K562 (cell line): ENCODE data around the gene ITSN1. TPM values are rescaled to one million over a fixed set of nuclear protein-coding genes. Genes with fewer than 3 reads are reported as not detected.
A peak's percentile ranks its signal among the peaks of the same experiment; 100 is the strongest.

ENCODE experiments used
- ATAC-seq: fragments of 200-7000 bp; cut with Tn5 transposase; 3 replicates; pipeline ENCODE4 v1.9.1; 2020; ENCODE audit warnings: moderate library complexity
- BruUV-seq: library from RNA; stranded (reverse); fragments of 400-500 nt; replicated peaks from 2 replicates; lab custom pipeline; 2021; lab: Mats Ljungman, UMichigan
- CTCF ChIA-PET: fragments of 300-600 bp; formaldehyde crosslinking; extraction: SDS; loops from one replicate; lab custom pipeline; 2021; ENCODE audit warnings: low intra/inter-chr PET ratio; lab: Yijun Ruan, JAX
- POLR2A ChIA-PET: fragments of 300-600, 350-650 bp; sonication (Branson Sonifier 250); formaldehyde crosslinking; extraction: SDS; loops from one replicate; lab custom pipeline; 2021; ENCODE audit warnings: antibody characterized with exemption, inconsistent platforms; lab: Yijun Ruan, JAX
- DNase-seq, 4 experiments: peaks; one replicate each; pipeline versions ENCODE4 v3.0.0 to v3.0.0-alpha.2; 2011 to 2018; ENCODE audit warnings: low spot score in 3 of 4, mixed read lengths in 3 of 4; ENCODE audit errors: extremely low read depth in 1 of 4
- FAIRE-seq: peaks from 2 replicates; lab custom pipeline; 2011; peaks lifted over from hg19 to GRCh38; lab: Jason Lieb, UNC
- H2AFZ ChIP-seq: 2 replicates; pipeline ENCODE4 v1.6.0; 2011; ENCODE audit warnings: low read depth, low read length, control low read depth, inconsistent platforms
- H3K27ac ChIP-seq: fragments of 200-600 bp; 3 replicates; pipeline ENCODE4 v1.8.0; 2011; ENCODE audit warnings: low read depth, mild to moderate bottlenecking, control low read depth, inconsistent platforms, low read length, moderate library complexity, mixed read lengths; ENCODE audit errors: extremely low read depth
- H3K27me3 ChIP-seq, 2 experiments: fragments of 300-600 bp in 1 of 2; 2 replicates in 1 of 2; 3 replicates in 1 of 2; pipeline versions ENCODE4 v1.6.0 to v1.8.0; 2011; ENCODE audit warnings: inconsistent platforms in 2 of 2, low read length in 2 of 2, mild to moderate bottlenecking in 1 of 2, mixed read lengths in 1 of 2, moderate library complexity in 1 of 2; ENCODE audit not compliant: control insufficient read depth in 2 of 2, insufficient read depth in 2 of 2
- H3K36me3 ChIP-seq: fragments of 300-600 bp; 3 replicates; pipeline ENCODE4 v1.8.0; 2011; ENCODE audit warnings: mild to moderate bottlenecking, low read length, inconsistent platforms; ENCODE audit not compliant: control insufficient read depth, insufficient read depth
- H3K4me1 ChIP-seq, 2 experiments: fragments of 200-600 bp in 1 of 2; replicated peaks in 1 of 2; 2 replicates in 1 of 2; 3 replicates in 1 of 2; pipeline versions ENCODE4 v1.5.1 to v1.8.0; 2011; ENCODE audit warnings: inconsistent platforms in 2 of 2, low read length in 2 of 2, mild to moderate bottlenecking in 1 of 2, mixed read lengths in 1 of 2, moderate library complexity in 1 of 2; ENCODE audit not compliant: control insufficient read depth in 2 of 2, insufficient read depth in 2 of 2
- H3K4me2 ChIP-seq: 2 replicates; pipeline ENCODE4 v1.6.1; 2011; ENCODE audit warnings: low read length, control low read depth, inconsistent platforms, mixed read lengths; ENCODE audit not compliant: insufficient read depth
- H3K4me3 ChIP-seq: fragments of 200-600 bp; sonication (generic), shearing (Covaris generic); 2 replicates; pipeline ENCODE4 v1.5.1; 2016; ENCODE audit warnings: control low read depth, inconsistent platforms
- H3K79me2 ChIP-seq: fragments of 200-600 bp; 3 replicates; pipeline ENCODE4 v1.8.0; 2011; ENCODE audit warnings: low read length, inconsistent platforms; ENCODE audit not compliant: control insufficient read depth, insufficient read depth
- H3K9ac ChIP-seq, 2 experiments: 2 replicates each; pipeline versions ENCODE4 v1.6.0 to v1.6.1; 2011; ENCODE audit warnings: low read depth in 2 of 2, low read length in 2 of 2, control low read depth in 1 of 2, inconsistent platforms in 1 of 2, mild to moderate bottlenecking in 1 of 2, mixed read lengths in 1 of 2; ENCODE audit not compliant: insufficient read depth in 1 of 2
- H3K9me1 ChIP-seq: one replicate; pipeline ENCODE4 v1.6.0; 2011; ENCODE audit warnings: inconsistent platforms, mild to moderate bottlenecking, low read length, moderate library complexity; ENCODE audit not compliant: control insufficient read depth, insufficient read depth
- H3K9me3 ChIP-seq: replicated peaks from 2 replicates; pipeline ENCODE4 v1.5.1; 2011; ENCODE audit warnings: low read depth, low read length, inconsistent platforms; ENCODE audit not compliant: control insufficient read depth, insufficient read depth
- H4K20me1 ChIP-seq: replicated peaks from 2 replicates; pipeline ENCODE4 v1.6.1; 2011; ENCODE audit warnings: low read length, inconsistent platforms, mixed read lengths; ENCODE audit not compliant: control insufficient read depth, insufficient read depth
- DNMT1 ChIP-seq: fragments of 450-650 bp; IDR thresholded peaks from 2 replicates; pipeline ENCODE4 v1.6.1; 2016; ENCODE audit warnings: antibody characterized with exemption, mild to moderate bottlenecking
- HNRNPH1 ChIP-seq: fragments of 200-400 bp; formaldehyde crosslinking; optimal IDR thresholded peaks from 2 replicates; pipeline ENCODE3; 2017; ENCODE audit warnings: low read depth, mild to moderate bottlenecking, low read length, moderate library complexity
- KLF1 ChIP-seq: fragments of 450-650 bp; IDR thresholded peaks from 2 replicates; pipeline ENCODE4 v1.6.1; 2016; ENCODE audit warnings: missing genetic modification characterization, missing compliant biosample characterization
- NR3C1 ChIP-seq: sonication (generic); formaldehyde crosslinking; IDR thresholded peaks from 2 replicates; pipeline ENCODE4 v1.8.1; 2022; ENCODE audit warnings: missing genetic modification reagents
- RBM17 ChIP-seq: fragments of 200-400 bp; formaldehyde crosslinking; IDR thresholded peaks from 2 replicates; pipeline ENCODE4 v1.6.1; 2017; ENCODE audit warnings: low read depth, mild to moderate bottlenecking, low read length, borderline replicate concordance
- RBM25 ChIP-seq: fragments of 200-400 bp; formaldehyde crosslinking; IDR thresholded peaks from 2 replicates; pipeline ENCODE4 v1.6.1; 2018; ENCODE audit warnings: low read length, low read depth, moderate library complexity; ENCODE audit not compliant: severe bottlenecking
- SAFB2 ChIP-seq: fragments of 200-400 bp; formaldehyde crosslinking; IDR thresholded peaks from 2 replicates; pipeline ENCODE4 v1.6.1; 2018; ENCODE audit warnings: borderline replicate concordance, low read length, low read depth, moderate library complexity; ENCODE audit not compliant: severe bottlenecking
- SIN3B ChIP-seq: fragments of 450-650 bp; IDR thresholded peaks from 2 replicates; pipeline ENCODE4 v1.6.1; 2017; ENCODE audit warnings: low read depth, mild to moderate bottlenecking, moderate library complexity
- XRCC3 ChIP-seq: fragments of 450-650 bp; IDR thresholded peaks from 2 replicates; pipeline ENCODE4 v1.6.1; 2017; ENCODE audit warnings: mild to moderate bottlenecking, moderate library complexity
- ZNF583 ChIP-seq: fragments of 250-450 bp; sonication (Bioruptor Pico); IDR thresholded peaks from 2 replicates; pipeline ENCODE4 v1.4.0; 2020
- WGBS: fragments of 100-300 bp; shearing (Covaris generic); methylation state at CpG from one replicate; pipeline ENCODE4 v1.1.6; 2016; ENCODE audit warnings: low coverage, mixed read lengths; ENCODE audit not compliant: insufficient coverage; ENCODE audit errors: missing lambda C conversion rate; 5-methylcytosine and 5-hydroxymethylcytosine counted together
- in situ Hi-C: fragments of 300-500 bp; cut with MboI; formaldehyde crosslinking; loops from 4 replicates; pipeline ENCODE4 v1.15.0; 2018; ENCODE audit warnings: inconsistent platforms, mixed read lengths
- intact Hi-C: fragments of 100-400 bp; cut with micrococcal nuclease; formaldehyde crosslinking; loops from 2 replicates; pipeline ENCODE4 v1.14.2; 2022
- polyA plus RNA-seq, 8 experiments: library from polyadenylated mRNA; depleted of rRNA in 4 of 8; stranded (reverse) in 5 of 8; unstranded in 3 of 8; fragments of >200 nt; fragmentation: Nextera tagmentation in 2 of 8; fragmentation: Illumina TruSeq in 1 of 8; extraction: Ambion mirVana in 2 of 8; extraction: Trizol in 1 of 8; gene quantifications; 2 replicates each; pipeline versions ENCODE4 v1.2.1 to v1.2.3, GENCODE V29; 2011 to 2014; ENCODE audit warnings: inconsistent platforms in 1 of 8, missing spikeins in 1 of 8
- total RNA-seq, 7 experiments: library from RNA; depleted of rRNA in 6 of 7; stranded (reverse); fragments of >200 nt in 6 of 7; fragmentation: Illumina TruSeq in 2 of 7; extraction: Trizol in 2 of 7; gene quantifications; 2 replicates each; pipeline versions ENCODE4 v1.2.1 to v1.2.3, GENCODE V29; 2011 to 2021; ENCODE audit warnings: low replicate concordance in 1 of 7
- TF ChIP-seq, protein P1 (sequence below): fragments of 200-400 bp; formaldehyde crosslinking; IDR thresholded peaks from 2 replicates; pipeline ENCODE4 v1.6.1; 2017; ENCODE audit warnings: mild to moderate bottlenecking, low read depth, low read length, moderate library complexity
- TF ChIP-seq, protein P2 (sequence below): sonication (generic); formaldehyde crosslinking; IDR thresholded peaks from 2 replicates; pipeline ENCODE4 v1.9.0; 2022; ENCODE audit warnings: mild to moderate bottlenecking, missing genetic modification reagents
- TF ChIP-seq, protein P3 (sequence below): sonication (generic); formaldehyde crosslinking; IDR thresholded peaks from 2 replicates; pipeline ENCODE4 v1.8.0; 2022; ENCODE audit warnings: mild to moderate bottlenecking, missing genetic modification reagents
- TF ChIP-seq, protein P4 (sequence below): sonication (generic); formaldehyde crosslinking; IDR thresholded peaks from 2 replicates; pipeline ENCODE4 v1.8.0; 2023; ENCODE audit warnings: mild to moderate bottlenecking, missing genetic modification reagents

Gene ITSN1
- total and polyA plus RNA-seq, 9 of the 15 experiments (the other 6 are each of a cell fraction or from before 2014, with no cell fraction given), result 1.1 to 12.6 (median 4.8) TPM

DNA sequence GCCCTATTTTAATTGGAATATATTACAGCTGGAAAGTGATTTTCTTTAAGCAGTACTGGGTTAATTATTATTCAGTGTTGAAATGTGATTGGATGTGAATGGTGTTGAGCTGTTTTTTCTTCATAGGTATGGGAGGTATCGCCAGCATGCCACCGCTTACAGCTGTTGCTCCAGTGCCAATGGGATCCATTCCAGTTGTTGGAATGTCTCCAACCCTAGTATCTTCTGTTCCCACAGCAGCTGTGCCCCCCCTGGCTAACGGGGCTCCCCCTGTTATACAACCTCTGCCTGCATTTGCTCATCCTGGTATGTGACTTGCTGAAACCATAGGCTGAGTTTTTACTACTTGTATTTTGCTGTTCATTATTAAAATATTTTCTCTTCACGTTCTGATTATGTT, 107.7 kb downstream of the ITSN1 start (continued):
- TF ChIP-seq HNRNPH1 (no peak), NR3C1 (no peak), SAFB2 (no peak), XRCC3 (no peak), RBM25 (no peak), RBM17 (no peak)
- TF ChIP-seq, protein P1, sequence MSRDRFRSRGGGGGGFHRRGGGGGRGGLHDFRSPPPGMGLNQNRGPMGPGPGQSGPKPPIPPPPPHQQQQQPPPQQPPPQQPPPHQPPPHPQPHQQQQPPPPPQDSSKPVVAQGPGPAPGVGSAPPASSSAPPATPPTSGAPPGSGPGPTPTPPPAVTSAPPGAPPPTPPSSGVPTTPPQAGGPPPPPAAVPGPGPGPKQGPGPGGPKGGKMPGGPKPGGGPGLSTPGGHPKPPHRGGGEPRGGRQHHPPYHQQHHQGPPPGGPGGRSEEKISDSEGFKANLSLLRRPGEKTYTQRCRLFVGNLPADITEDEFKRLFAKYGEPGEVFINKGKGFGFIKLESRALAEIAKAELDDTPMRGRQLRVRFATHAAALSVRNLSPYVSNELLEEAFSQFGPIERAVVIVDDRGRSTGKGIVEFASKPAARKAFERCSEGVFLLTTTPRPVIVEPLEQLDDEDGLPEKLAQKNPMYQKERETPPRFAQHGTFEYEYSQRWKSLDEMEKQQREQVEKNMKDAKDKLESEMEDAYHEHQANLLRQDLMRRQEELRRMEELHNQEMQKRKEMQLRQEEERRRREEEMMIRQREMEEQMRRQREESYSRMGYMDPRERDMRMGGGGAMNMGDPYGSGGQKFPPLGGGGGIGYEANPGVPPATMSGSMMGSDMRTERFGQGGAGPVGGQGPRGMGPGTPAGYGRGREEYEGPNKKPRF, result no peak

DNA sequence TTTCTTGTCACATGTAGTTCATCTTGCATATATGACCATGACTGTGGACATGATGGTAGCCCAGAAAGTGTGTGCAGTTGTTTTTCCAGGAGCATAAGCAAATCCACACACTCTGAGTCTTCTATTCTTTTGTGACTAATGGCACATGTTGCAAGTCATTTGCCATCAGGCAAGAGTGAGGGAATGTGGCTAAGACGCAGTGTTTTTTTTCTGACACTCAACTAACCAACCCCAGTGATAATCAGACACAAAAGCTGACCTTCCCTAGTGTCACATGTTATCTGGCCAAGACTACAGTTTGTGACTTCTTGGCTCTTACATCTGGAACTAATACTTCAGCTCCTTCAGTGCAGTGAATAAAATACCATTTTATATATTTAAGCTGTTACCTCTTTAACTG, 108.8 kb downstream of the ITSN1 start:
- WGBS, result 0% methylated on average over 1 of the region's 1 CpG
- Histone ChIP-seq H3K27me3 (no peaks in the 10 kb centered on the region), H3K79me2 (no peaks in the 10 kb centered on the region), H3K9me3 (peaks cover 5% of the 10 kb centered on the region), H3K9me1 (no peaks in the 10 kb centered on the region), H3K27ac (peak overlapping the region; percentile 21; the same call in 2 of the 3 replicates), H3K4me3 (no peak overlapping the region), H3K36me3 (no peaks in the 10 kb centered on the region), H2AFZ (peak overlapping the region; percentile 28), H3K4me1 (peaks cover 0 to 7% of the 10 kb centered on the region in 2 experiments; a peak in 3 of 5 replicates), H3K9ac (no peak overlapping the region), H4K20me1 (no peaks in the 10 kb centered on the region), H3K4me2 (no peak overlapping the region)
- DNase-seq (peak in 2 of 4 experiments; percentile 62 to 81), ATAC-seq (peak; percentile 84), FAIRE-seq (peak; percentile 86)
- intact Hi-C loops, result loop anchor here (5.0 kb wide), 1 partner anchor 209 kb away; the partner anchor contains the start of genes GART and SON
- no TSS peak for BruUV-seq
- CTCF ChIA-PET, result no interaction called here
- in situ Hi-C loops, result no loop called here
- POLR2A ChIA-PET, result interaction anchor here (0.6 to 1.2 kb wide), 3 partner anchors 9 to 1180 kb away, joined by 3 to 5 read pairs (median 3); no protein-coding TSS in a partner anchor
- TF ChIP-seq SIN3B (no peak), DNMT1 (no peak), KLF1 (no peak), ZNF583 (CRISPR knock-in tag) (peak; percentile 45; the same call in 1 of the 2 replicates)
- TF ChIP-seq, protein P2, sequence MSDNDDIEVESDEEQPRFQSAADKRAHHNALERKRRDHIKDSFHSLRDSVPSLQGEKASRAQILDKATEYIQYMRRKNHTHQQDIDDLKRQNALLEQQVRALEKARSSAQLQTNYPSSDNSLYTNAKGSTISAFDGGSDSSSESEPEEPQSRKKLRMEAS (CRISPR knock-in tag), result peak; percentile 90
- TF ChIP-seq, protein P3, sequence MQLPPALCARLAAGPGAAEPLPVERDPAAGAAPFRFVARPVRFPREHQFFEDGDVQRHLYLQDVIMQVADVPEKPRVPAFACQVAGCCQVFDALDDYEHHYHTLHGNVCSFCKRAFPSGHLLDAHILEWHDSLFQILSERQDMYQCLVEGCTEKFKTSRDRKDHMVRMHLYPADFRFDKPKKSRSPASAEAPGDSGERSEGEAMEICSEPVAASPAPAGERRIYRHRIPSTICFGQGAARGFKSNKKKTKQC, result no peak
- TF ChIP-seq, protein P4, sequence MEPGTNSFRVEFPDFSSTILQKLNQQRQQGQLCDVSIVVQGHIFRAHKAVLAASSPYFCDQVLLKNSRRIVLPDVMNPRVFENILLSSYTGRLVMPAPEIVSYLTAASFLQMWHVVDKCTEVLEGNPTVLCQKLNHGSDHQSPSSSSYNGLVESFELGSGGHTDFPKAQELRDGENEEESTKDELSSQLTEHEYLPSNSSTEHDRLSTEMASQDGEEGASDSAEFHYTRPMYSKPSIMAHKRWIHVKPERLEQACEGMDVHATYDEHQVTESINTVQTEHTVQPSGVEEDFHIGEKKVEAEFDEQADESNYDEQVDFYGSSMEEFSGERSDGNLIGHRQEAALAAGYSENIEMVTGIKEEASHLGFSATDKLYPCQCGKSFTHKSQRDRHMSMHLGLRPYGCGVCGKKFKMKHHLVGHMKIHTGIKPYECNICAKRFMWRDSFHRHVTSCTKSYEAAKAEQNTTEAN, result no peak
